DMS79 (cell line): ENCODE data around the gene SPOCK2.
A peak's percentile ranks its signal among the peaks of the same experiment; 100 is the strongest.

ENCODE experiments used
- DNase-seq: peaks from one replicate; lab custom pipeline; 2025; lab: John Stamatoyannopoulos, UW

Gene SPOCK2

GRCh38 chr10:72009425-72010081 is 78.8 kb downstream of the SPOCK2 start:
- DNase-seq: peak; percentile 2

- DNase-seq: no peak
These were observed 79.3 kb downstream of the SPOCK2 start for GRCh38 chr10:72009051-72009424.
